Fibroblast of the conjunctiva (primary cell): ENCODE data around the gene GOLGA8T.
"Not testable (repeated sequence)": the region's sequence is repeated elsewhere in the genome, so short reads cannot be mapped to it uniquely, and the experiment has no call there.

Experiments
- DNase-seq: peaks from one replicate; pipeline ENCODE4 v3.0.0-alpha.2; 2010; ENCODE audit warnings: low read depth

GOLGA8T gene

DNA sequence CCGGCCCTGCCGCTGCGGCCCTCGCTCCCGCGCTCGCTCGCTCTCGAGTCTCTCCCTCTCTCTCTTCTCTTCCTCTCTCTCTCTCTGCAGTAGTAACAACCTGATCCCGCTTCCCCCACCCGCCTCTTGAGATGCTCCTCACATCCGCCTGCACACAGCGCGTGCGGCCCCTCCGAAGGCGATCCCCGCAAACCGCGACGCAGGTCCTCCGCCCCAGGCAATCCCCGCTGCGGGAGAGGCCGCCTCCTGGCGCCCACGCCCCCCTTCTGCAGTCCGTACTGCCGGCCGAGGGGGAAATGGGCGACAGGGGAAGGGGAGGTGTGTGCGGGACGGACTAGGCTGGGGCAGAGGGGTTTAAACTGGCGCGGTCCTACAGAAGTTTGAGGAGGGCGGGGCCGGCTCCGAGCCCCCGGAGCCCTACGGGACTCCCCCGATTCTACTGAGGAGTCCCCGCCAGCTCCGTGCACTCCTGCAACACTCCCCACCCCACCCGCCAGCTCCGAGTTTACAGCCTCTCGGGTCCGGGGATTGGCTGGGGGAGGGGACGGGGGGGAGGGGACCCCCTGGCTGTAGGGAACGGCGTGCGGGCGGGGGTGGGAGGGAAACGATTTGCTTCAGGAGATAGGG is 57.4 kb downstream of the GOLGA8T start:
- DNase-seq, result not testable (repeated sequence)

- DNase-seq, result not testable (repeated sequence)
Measured at GRCh38 chr15:30192892-30193291, 58.0 kb downstream of the GOLGA8T start.
